Hepatocyte (in vitro differentiated cells): ENCODE data around the gene ABI3. TPM values are rescaled to one million over a fixed set of nuclear protein-coding genes. Genes with fewer than 3 reads are reported as not detected.

ENCODE experiments used
- DNase-seq: peaks from one replicate; pipeline ENCODE4 v3.0.0-alpha.2; 2016; ENCODE audit warnings: low spot score
- H2AFZ ChIP-seq: fragments of 200-600 bp; sonication (generic); 2 replicates; pipeline ENCODE4 v1.6.0; 2016; ENCODE audit warnings: antibody characterized with exemption, mild to moderate bottlenecking
- H3K27ac ChIP-seq: fragments of 200-600 bp; sonication (generic); 2 replicates; pipeline ENCODE4 v1.5.1; 2016; ENCODE audit warnings: mild to moderate bottlenecking
- H3K27me3 ChIP-seq: fragments of 200-600 bp; sonication (generic); 2 replicates; pipeline ENCODE4 v1.6.1; 2016
- H3K36me3 ChIP-seq: fragments of 200-600 bp; sonication (generic); replicated peaks from 2 replicates; pipeline ENCODE4 v1.5.1; 2016; ENCODE audit warnings: low read depth; ENCODE audit not compliant: insufficient read depth
- H3K4me1 ChIP-seq: fragments of 200-600 bp; sonication (generic); 2 replicates; pipeline ENCODE4 v1.5.1; 2016; ENCODE audit warnings: mild to moderate bottlenecking, moderate library complexity; ENCODE audit not compliant: insufficient read depth
- H3K4me2 ChIP-seq: fragments of 200-600 bp; sonication (generic); 2 replicates; pipeline ENCODE4 v1.6.0; 2016
- H3K4me3 ChIP-seq: fragments of 200-600 bp; sonication (generic); 2 replicates; pipeline ENCODE4 v1.5.1; 2016; ENCODE audit warnings: mild to moderate bottlenecking
- H3K79me2 ChIP-seq: fragments of 200-600 bp; sonication (generic); 2 replicates; pipeline ENCODE4 v1.6.0; 2017; ENCODE audit warnings: mild to moderate bottlenecking
- H3K9me2 ChIP-seq: fragments of 200-600 bp; sonication (generic); replicated peaks from 2 replicates; pipeline ENCODE4 v1.6.0; 2017; ENCODE audit warnings: mild to moderate bottlenecking; ENCODE audit not compliant: insufficient read depth
- H3K9me3 ChIP-seq: fragments of 200-600 bp; sonication (generic); 2 replicates; pipeline ENCODE4 v1.5.1; 2016; ENCODE audit warnings: low read depth, mild to moderate bottlenecking
- H4K20me1 ChIP-seq: fragments of 200-600 bp; sonication (generic); 2 replicates; pipeline ENCODE4 v1.6.0; 2016; ENCODE audit warnings: mild to moderate bottlenecking; ENCODE audit not compliant: insufficient read depth, poor library complexity, severe bottlenecking
- EZH2 ChIP-seq: fragments of 200-600 bp; sonication (generic); IDR thresholded peaks from 2 replicates; pipeline ENCODE4 v1.6.1; 2016; ENCODE audit warnings: antibody characterized with exemption, mild to moderate bottlenecking, borderline replicate concordance
- EZH2phosphoT487 ChIP-seq: fragments of 200-600 bp; sonication (generic); IDR thresholded peaks from one replicate; pipeline ENCODE4 v1.6.1; 2018; ENCODE audit warnings: antibody characterized with exemption, mild to moderate bottlenecking, low read depth, moderate library complexity; ENCODE audit not compliant: unreplicated experiment, severe bottlenecking
- WGBS: methylation state at CpG from one replicate; pipeline ENCODE4 v1.1.6; 2016; ENCODE audit warnings: low lambda C conversion rate; ENCODE audit errors: missing lambda C conversion rate; 5-methylcytosine and 5-hydroxymethylcytosine counted together
- polyA plus RNA-seq: library from polyadenylated mRNA; unstranded; fragments of >200 nt; fragmentation: Nextera tagmentation; extraction: Ambion mirVana; gene quantifications from 2 replicates; pipeline ENCODE4 v1.2.1, GENCODE V29; 2016
- total RNA-seq: library from RNA; depleted of rRNA; stranded (reverse); fragments of >200 nt; gene quantifications from 2 replicates; pipeline ENCODE4 v1.2.3, GENCODE V29; 2014
- TF ChIP-seq, protein P1 (sequence below): fragments of 200-600 bp; sonication (generic); IDR thresholded peaks from 2 replicates; pipeline ENCODE4 v1.5.1; 2016; ENCODE audit warnings: antibody characterized with exemption, mild to moderate bottlenecking; ENCODE audit not compliant: poor library complexity

ABI3 gene
- total and polyA plus RNA-seq, 2 experiments from 2014 or later = 0.13 to 0.29 TPM

GRCh38 chr17:49214676-49215360 is 4.3 kb downstream of the ABI3 start:
- no peaks in the 10 kb centered on the region for H3K36me3 ChIP-seq
- H3K4me3 ChIP-seq = no peak overlapping the region
- H3K27me3 ChIP-seq = peaks cover 1% of the 10 kb centered on the region
- no peak for TF ChIP-seq EZH2
- TF ChIP-seq, protein P1, sequence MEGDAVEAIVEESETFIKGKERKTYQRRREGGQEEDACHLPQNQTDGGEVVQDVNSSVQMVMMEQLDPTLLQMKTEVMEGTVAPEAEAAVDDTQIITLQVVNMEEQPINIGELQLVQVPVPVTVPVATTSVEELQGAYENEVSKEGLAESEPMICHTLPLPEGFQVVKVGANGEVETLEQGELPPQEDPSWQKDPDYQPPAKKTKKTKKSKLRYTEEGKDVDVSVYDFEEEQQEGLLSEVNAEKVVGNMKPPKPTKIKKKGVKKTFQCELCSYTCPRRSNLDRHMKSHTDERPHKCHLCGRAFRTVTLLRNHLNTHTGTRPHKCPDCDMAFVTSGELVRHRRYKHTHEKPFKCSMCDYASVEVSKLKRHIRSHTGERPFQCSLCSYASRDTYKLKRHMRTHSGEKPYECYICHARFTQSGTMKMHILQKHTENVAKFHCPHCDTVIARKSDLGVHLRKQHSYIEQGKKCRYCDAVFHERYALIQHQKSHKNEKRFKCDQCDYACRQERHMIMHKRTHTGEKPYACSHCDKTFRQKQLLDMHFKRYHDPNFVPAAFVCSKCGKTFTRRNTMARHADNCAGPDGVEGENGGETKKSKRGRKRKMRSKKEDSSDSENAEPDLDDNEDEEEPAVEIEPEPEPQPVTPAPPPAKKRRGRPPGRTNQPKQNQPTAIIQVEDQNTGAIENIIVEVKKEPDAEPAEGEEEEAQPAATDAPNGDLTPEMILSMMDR = no peak
- TF ChIP-seq EZH2phosphoT487 = no peak
- H3K9me3 ChIP-seq = no peaks in the 10 kb centered on the region
- no peak overlapping the region for H3K27ac ChIP-seq
- no peak overlapping the region for H2AFZ ChIP-seq
- no peaks in the 10 kb centered on the region for H4K20me1 ChIP-seq
- H3K9me2 ChIP-seq = no peaks in the 10 kb centered on the region
- no peaks in the 10 kb centered on the region for H3K79me2 ChIP-seq
- DNase-seq = no peak
- H3K4me1 ChIP-seq = no peaks in the 10 kb centered on the region
- WGBS = 76% methylated on average over 12 of the region's 12 CpGs
- H3K4me2 ChIP-seq = no peak overlapping the region

GRCh38 chr17:49216482-49216881 is 6.0 kb downstream of the ABI3 start:
- Histone ChIP-seq H3K27ac (no peak overlapping the region), H2AFZ (no peak overlapping the region), H3K4me3 (no peak overlapping the region), H3K9me3 (no peaks in the 10 kb centered on the region), H3K79me2 (no peaks in the 10 kb centered on the region), H3K4me1 (no peaks in the 10 kb centered on the region), H3K27me3 (peaks cover 2% of the 10 kb centered on the region), H3K9me2 (no peaks in the 10 kb centered on the region), H3K4me2 (no peak overlapping the region), H3K36me3 (no peaks in the 10 kb centered on the region), H4K20me1 (no peaks in the 10 kb centered on the region)
- TF ChIP-seq, protein P1 = no peak
- TF ChIP-seq EZH2phosphoT487 (no peak), EZH2 (no peak)
- DNase-seq = no peak
- 90% methylated on average over 13 of the region's 13 CpGs for WGBS

GRCh38 chr17:49216953-49217650 is 6.6 kb downstream of the ABI3 start:
- no peak for DNase-seq
- Histone ChIP-seq H3K27me3 (peaks cover 6% of the 10 kb centered on the region), H3K4me1 (no peaks in the 10 kb centered on the region), H3K79me2 (no peaks in the 10 kb centered on the region), H3K27ac (no peak overlapping the region), H2AFZ (no peak overlapping the region), H4K20me1 (no peaks in the 10 kb centered on the region), H3K9me3 (no peaks in the 10 kb centered on the region), H3K4me3 (no peak overlapping the region), H3K4me2 (no peak overlapping the region), H3K9me2 (no peaks in the 10 kb centered on the region), H3K36me3 (no peaks in the 10 kb centered on the region)
- TF ChIP-seq EZH2phosphoT487 = no peak
- TF ChIP-seq, protein P1 = no peak
- TF ChIP-seq EZH2 = no peak
- 74% methylated on average over 11 of the region's 11 CpGs for WGBS
